NCI-H2196 (cell line): ENCODE data around the gene ABLIM2.

Source experiments
- DNase-seq: peaks from one replicate; lab custom pipeline; 2025; ENCODE audit not compliant: unreplicated experiment; lab: John Stamatoyannopoulos, UW

Gene ABLIM2

DNA sequence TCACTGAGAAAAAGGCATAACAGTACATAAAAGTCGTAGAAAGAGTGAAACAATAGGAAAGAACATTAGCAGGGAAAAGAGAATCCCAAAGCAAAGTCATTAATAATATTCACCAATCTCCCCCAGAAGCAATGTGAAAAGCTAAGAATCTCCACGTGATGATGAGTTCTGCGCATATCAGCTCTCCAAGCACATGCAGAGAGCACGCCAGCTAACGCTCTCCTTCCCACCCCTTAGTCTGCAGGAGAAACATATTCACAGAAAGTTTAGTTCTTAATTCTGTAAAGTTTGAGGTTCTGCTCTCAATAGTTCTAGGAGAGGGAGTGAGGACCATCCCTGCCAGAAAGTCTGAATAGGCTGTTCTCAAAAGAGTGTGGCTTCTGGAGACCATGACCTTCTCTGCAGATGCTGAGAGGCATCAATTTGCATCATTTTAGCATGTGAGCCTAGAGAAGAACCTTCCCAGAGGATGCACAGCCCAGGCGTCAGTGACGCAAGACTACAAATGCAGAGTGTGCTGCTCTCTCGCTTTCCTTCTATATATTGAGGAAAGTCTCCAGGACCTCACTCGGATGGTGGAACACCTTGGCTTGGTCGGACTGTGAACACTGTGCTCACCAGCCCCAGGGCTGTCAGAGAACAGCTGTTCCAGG, 167.7 kb downstream of the ABLIM2 start:
- DNase-seq = no peak

DNA sequence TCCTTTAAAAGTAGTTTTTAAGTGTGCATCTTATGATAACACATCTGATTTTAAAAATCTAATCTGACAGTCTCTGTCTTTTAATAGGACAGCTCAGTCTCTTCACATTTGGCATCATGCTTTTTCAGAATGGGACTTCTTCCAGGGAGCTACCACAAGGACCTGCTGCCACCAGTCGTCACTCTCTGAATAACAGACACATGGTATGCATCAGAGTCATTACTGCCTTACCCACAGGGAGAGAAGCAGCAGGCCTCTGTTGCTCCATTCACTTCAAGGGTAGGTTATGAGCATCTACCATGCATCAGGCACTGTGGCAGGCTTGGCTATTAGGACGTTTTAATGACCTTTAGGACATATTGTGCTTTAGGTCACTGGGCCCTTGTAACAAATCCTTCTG, 169.0 kb downstream of the ABLIM2 start:
- no peak for DNase-seq

DNA sequence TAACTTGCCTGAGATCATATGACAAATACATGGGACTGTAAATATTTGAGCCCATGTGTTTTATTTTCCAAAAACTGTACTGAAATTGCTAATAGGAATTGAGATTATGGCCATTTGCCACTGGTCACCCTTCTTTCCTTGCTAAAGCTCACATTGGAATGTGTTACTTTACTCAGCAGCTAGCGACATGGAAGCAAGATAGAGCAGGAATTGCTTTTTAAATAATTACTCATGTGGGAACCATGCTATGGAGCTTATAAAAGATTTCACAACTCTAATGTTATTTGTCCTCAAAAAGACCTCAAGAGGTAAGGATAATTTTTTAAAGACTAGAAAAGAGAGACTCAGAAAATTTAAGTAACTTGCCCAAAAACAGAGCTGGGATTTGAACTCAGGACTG, 170.2 kb downstream of the ABLIM2 start:
- no peak for DNase-seq

DNA sequence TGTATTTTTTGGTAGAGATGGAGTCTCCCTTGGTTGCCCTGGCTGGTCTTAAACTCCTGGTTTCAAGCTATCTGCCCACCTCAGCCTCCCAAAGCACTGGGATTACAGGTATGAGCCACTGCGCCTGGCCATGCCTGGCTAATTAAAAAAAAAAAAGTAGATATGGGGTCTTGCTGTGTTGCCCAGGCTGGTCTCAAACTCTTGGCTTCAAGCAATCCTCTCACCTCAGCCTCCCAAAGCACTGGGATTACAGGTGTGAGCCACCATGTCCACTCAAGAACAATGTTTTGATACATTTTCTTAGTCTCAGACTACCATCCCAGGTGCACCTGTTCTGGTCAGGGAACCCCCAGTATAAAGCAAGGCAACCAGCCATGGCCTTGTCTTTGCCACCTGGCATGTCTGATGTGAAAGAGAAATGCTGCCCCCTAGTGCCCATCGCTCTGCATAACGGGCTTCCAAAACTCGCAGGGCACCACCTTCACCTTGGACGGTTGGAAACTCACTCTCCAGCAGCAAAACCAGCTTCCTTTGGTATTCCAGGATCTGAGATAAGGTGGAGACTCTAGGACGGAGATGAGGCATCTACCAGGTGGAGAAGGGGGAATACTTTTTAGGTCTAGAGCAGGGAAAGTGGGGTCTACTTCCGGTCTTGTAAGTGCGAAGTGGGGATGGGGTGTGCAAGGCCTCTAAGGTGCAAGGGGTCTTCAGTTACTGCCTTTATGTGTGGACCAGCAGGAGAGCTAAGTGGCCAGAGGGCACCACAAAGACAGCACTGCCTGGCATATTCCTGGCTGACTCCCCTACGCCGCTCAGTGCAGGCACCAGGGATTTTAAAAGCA, 171.2 kb downstream of the ABLIM2 start:
- DNase-seq = peak; percentile 82

DNA sequence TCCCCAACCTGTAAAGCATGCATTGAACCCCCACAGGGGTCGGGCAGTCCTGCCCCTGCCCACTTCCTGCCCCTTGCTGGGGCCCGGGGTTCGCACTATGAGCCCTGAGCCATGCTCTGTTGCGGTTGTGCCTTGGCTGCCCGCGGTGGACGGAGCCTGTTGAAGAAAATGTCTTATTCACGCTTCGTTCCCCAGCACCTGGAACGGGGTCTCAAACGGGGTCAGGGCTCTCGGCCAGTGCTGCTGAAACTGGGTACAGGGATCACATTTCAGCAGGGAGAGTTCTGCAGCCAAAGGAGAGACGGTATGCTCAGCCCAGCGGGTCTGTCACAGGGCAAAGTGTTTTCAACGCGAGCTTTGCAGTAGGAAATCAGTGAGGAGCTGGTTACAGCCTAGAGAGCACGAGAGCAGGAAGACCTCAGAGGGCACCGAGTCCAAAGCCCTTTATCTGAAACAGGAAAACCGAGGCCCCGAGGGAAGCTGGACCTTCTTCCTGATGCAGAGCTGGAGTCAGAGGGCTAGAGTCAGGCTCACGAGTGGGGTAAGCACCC, 172.6 kb downstream of the ABLIM2 start:
- DNase-seq = no peak

DNA sequence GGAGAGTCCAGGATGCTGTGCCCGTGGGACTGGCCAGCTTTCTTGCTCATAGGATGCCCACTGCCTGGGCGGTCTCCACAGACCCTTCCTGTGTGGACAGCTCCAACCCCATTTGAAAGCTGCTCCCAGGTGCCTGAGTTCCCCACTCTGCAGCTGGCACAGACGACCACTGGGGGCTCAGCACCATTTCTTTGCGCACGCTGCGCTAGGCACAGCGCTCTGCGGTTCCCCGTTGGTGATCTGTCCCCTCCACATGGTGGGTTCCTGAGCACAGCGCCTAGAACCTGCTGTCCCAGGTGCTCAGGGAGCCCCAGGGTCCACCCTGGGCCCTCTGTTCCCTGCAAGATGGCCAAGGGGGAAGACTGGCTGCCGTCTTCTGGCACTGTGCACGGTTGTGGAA, 173.5 kb downstream of the ABLIM2 start:
- no peak for DNase-seq

DNA sequence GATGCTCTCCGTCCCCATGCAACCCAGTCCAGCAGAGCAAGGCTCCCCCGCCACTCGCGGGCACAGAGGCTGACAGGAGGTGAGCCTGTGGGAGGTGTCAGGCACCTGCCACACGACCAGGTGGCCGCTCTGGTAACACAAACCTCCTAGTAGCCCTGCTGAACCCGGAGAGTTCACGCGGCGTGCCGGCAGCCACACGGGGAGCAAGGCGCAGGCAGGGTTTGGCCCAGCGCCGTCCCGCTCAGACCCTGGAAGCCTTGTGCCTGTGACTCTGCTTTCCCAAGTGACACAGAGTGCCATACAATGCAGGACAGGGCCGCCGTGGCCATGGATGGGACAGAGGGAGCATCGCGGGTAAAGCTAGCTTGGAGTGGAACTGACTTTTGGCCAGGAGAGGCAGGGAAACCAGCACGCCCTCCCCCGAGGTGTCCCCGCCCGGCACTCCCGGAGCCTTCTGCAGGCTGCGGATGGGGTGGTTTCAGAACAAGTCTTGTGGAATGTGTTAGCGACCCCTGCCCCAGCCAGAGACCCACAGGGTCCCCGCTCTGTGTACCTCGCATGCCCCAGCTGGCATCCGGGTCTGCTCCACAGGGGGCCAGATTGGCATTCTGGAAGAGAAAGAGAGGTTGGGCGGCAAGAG, 174.2 kb downstream of the ABLIM2 start:
- no peak for DNase-seq

DNA sequence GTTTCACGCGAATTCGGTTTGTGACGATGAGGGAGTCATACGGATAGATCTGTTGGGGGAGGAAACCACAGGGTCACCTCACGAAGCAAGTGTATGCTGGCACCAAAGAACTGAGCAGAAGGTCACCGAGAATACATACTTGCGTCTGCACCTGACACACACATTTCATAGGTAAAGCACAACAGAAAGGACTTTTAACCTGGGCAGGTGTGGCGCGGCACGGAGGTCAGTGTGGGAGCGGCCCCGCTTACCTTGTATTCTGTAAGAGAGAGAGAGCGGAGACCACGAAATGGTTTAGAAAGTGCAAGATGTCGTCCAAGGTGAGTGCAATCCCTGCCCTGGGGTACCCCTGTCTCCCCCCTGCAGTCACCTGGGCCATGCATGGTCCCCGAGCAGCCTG, 175.3 kb downstream of the ABLIM2 start:
- DNase-seq = no peak

DNA sequence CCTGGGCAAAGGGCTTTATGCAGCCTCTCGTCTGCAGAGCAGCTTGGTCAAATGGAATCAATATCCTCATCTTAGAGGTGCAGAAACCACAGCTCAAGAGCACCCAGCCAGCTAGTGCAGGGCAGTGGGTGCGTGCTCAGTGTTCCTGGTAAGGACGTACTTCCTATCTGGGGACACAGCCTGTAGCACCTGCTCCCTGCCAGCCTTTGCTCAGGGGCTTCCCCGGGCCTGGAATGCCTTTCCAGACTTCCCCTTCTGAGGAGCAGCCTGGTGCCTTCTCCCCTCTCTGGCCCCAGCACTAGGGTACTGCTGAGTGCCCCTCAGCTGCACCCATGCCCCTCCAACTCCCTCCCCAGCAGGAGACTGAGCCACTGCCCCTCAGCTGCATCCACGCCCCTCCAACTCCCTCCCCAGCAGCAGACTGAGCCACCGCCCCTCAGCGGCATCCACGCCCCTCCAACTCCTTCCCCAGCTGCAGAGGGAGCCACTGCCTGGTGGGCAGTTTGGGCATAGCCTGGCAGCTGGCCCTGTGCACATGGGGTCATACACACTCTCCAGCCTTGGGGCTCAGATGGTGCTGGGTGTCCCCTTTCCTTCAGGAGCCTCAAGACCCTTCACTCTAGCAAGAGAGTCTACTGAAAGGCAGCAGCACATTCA, 176.7 kb downstream of the ABLIM2 start:
- no peak for DNase-seq

DNA sequence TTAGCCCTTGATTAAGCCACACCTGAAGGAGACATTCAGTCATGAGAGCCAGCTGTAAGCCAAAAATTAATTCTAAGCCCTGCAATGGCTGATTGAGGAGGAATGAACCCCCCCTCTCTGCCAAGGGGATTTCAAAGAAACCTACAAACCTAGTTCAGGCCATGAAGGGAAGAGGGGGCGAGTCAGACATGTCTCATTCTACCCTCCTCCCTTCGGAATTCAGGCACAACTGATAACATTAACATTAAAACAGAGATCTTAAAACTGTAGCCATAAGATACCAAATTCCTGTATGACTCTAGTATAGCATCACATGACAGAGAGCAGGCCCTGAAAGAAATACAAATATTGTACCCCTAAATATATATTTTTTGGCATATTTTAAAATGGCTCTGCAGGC, 178.6 kb downstream of the ABLIM2 start:
- DNase-seq = no peak

DNA sequence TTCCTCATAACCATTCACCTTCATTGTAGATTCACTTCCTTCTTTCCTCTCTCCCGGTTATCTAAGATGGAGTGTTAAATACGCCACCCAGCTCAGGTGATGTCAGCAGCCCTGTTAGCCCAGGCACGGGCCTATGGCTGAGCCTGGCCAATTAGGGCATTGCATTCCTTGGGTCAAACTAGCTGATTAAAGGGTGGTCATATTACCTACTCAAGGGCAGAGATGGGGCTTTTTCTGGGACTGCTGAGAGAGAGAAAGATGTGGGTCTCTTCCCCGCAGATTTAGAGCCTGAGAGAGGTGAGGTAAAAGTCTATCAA, 179.0 kb downstream of the ABLIM2 start:
- no peak for DNase-seq

DNA sequence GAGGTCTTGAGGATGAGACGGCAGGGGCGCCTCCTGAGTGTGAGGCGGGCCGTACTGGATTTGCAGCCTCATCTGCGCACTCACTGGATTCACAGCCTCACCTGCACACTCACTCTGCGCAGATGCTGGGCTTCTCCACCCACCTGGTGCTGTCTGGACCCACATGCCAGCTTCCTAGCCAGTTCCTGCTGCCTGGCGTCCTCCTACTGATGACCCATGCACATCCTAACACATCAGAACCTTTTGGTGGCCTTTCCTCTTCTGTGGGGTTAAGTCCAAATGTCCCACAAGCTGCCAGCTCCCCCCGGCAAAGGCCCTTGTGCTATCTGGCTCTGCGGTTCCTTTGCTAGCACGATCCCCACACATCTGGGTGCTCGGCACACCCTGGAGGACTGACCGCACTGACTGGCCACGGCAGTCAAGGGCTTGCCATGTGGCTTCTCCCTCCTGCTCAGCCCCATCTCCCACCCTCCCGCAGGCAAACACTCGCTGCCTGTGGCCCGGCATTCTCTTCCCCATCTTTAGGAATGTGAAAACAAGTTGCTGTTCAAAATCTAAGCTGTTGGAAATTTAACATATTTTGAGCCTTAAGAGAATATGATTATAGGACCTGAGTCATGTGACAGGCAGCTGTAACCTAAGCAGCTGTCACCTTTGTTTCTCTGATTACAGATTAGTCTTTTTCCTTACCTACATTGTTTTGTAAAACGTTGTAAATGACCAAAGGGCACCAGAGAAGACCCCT, 179.5 kb downstream of the ABLIM2 start:
- DNase-seq = no peak

DNA sequence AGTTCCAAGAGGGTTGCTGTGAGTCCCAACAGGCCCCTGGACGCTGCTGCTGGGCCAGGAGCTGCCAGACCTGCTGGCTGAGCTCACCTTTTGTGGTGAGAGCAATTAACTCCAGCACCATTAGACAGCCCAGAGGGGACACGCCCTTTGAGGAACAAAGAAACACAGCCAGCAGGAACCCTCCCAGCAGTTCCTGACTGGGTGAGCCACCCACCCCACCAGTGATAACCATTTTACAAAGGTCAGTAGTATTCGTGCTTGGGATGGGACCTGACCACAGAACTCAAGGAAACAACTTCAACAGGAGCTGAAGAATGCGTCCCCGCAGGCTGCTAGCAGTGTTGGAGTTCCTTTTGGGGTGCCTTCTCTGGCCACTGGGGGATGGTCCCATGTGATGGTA, 180.1 kb downstream of the ABLIM2 start:
- peak; percentile 81 for DNase-seq

DNA sequence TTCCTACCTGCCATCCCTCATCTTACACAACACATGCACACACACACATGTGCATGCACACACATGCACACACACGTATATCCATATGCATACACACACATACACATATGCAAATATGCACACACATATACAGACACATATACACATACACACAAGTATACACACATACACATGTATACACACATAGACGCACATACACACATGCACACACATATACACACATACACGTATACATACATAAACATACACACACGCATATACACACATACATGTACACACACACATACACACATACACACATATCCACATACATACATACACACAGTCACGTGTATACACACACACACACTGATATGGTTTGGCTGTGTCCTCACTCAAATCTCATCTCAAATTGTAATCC, 182.0 kb downstream of the ABLIM2 start:
- DNase-seq = no peak

DNA sequence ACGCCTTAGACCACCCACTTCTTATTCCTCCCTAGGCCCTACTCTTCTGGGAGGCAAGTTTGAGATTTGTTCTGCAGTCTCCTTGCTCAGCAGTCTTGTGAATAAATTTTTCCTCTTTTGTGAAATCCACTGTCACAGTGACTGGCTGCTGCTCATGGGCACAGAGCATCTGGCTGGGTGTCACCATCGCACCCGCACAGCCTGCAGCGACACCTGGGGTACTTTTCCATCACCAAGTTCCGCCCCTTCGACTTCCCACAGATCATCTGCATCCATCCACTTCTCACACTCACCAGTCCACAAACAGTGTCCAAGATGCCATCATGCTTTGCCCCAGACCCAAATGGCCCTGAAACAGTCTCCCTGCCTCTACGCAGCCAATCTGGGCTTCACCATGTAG, 182.6 kb downstream of the ABLIM2 start:
- DNase-seq = no peak

DNA sequence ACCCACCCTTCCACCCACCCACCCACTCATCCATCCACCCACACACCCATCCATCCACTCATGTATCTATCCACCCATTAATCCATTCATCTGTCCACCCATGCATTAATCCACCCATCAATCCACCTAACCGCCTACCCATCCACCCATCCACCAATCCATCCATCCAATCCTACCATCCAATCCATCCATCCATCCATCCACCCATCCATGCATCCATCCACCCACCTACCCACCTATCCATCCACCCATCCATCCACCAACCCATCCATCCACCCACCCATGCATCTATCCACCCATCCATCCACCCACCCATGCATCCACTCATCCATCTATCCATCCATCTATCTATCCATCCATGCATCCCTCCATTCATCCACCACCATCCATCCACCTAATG, 184.2 kb downstream of the ABLIM2 start:
- DNase-seq = no peak

DNA sequence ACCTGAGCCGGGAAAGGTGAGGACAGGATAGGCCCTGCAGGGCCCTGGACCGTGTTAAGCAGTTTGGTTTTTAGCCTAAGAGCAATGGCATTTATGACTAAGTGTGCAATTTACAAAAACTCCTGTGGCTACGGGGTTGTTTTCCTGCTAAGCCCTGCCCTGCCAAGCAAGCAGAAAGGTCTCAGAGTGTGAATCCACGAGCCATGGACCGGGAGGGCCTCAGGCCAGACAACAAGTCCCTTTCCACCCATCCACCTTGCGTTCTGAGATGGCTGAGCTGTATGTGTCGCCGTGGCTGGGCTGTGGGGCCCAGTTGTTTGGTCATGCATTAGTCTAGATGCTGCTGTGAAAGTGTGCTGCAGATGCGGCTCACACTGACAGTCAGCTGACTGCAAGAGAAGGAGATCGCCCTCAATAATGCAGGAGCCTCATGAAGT, 185.1 kb downstream of the ABLIM2 start:
- DNase-seq = no peak

DNA sequence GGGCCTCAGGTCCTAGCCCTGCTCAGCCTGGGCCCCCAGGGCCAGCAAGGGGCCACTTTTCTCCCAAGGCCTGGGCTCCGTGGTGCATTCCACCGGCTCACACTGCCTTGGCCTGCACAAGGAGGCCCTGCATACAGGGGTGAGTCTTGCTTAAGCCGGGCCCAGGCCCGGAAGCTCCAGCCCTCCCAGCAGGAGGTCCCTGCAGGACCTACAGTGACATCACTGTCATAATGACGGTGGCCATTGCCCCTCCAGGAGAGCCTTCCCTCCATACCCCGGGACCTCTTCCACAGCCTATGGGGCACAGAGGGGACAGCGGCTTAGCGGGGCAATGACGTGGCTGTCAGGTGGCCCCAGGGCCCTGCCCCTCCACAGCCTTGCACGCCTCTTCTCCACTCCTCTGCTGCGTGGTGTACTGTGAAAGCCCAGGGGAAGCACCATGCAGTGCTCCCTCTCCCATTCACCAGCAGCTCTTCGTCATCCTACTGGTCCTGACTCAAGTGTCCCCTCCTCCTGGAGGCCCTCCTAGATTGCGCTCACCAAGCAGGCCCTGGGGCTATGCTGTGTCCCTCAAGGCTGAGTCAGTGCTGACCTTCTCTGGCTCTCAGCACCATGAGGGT, 186.6 kb downstream of the ABLIM2 start:
- DNase-seq = no peak

DNA sequence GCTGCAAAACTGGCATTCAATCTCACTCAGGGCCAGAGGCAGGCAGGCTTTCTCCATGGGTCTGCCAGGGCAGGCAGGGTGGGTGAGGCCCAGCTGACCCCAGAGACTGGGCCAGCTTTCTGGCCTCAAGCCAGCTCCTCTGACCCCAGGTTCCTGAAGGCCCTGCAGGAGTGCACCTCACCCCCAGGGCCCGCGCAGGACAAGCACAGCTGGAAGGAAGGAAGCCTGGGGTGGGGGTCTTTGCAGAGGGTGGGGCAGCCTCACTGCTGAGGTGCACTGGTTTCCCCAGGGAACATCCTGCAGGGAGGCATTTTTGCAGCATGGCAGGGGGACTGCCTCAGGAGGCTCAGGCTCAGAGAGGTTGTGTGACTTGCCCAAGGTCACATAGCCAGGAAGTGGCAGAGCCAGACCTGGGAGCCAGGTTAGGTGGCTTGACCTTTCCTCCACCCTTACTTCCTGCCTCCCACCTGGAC, 187.4 kb downstream of the ABLIM2 start:
- no peak for DNase-seq

DNA sequence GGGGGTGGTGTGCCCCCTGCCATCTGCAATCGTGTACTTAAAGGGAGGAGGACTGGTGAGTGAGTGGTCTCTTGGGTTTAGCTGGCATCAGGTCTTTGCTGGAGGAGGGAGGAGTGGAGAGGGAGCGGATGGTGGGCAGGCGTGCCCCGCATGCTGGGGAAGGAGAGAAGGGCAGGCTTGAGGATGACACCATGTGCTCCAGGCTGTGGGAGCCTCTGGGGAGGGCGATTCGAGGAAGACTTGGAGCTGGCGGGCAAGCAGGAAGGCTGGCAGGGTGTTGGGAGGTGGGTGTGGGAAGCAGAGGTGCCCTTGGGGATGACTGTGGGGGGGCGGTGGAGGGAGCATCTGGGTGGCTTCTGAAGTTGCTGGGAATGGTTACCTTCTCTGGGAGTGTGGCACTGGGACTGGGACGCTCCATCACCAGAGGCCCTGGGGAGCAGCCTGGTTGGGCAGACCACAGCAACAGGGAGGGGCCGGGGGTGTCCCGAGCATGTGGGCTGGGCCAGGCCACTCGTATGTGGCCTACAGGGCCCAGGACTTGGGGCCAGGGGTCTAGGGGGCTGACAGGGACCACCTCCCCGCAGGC, 188.2 kb downstream of the ABLIM2 start:
- DNase-seq = no peak
